ENCODE measurements around the gene ARRDC5.
"Not testable (repeated sequence)": the region's sequence is repeated elsewhere in the genome, so short reads cannot be mapped to it uniquely, and the experiment has no call there.

The ARRDC5 gene

GRCh38 chr19:4910594-4911281, 8.0 kb upstream of the ARRDC5 start:
- in situ Hi-C loops (cut with MboI; ENCODE audit: low sequenced_read_pairs), result no loop called here

- in situ Hi-C loops (cut with MboI; ENCODE audit: low sequenced_read_pairs), result no loop called here
Measured at GRCh38 chr19:4909897-4910593, 7.3 kb upstream of the ARRDC5 start.

GRCh38 chr19:4909156-4909896, 6.6 kb upstream of the ARRDC5 start, which contains the start of gene UHRF1:
UHRF1 (plus strand) TSS chr19:4909501; CDS start chr19:4910886, 1,385 bp downstream.
- in situ Hi-C loops (cut with MboI; ENCODE audit: low sequenced_read_pairs), result no loop called here

GRCh38 chr19:4908781-4909155, 6.1 kb upstream of the ARRDC5 start:
- in situ Hi-C loops (cut with MboI; ENCODE audit: low sequenced_read_pairs), result no loop called here

- in situ Hi-C loops (cut with MboI; ENCODE audit: low sequenced_read_pairs), result no loop called here
Measured at GRCh38 chr19:4908360-4908759, 5.7 kb upstream of the ARRDC5 start.

GRCh38 chr19:4906963-4907362, 4.3 kb upstream of the ARRDC5 start:
- in situ Hi-C loops (cut with MboI; ENCODE audit: low sequenced_read_pairs), result no loop called here

- in situ Hi-C loops (cut with MboI; ENCODE audit: low sequenced_read_pairs), result no loop called here
Measured at GRCh38 chr19:4904481-4904880, 1.8 kb upstream of the ARRDC5 start.

- in situ Hi-C loops (cut with MboI; ENCODE audit: low sequenced_read_pairs), result not testable (repeated sequence)
Measured at GRCh38 chr19:4900879-4901278, 1.8 kb downstream of the ARRDC5 start.

- in situ Hi-C loops (cut with MboI; ENCODE audit: low sequenced_read_pairs), result no loop called here
Measured at GRCh38 chr19:4897146-4897545, 5.5 kb downstream of the ARRDC5 start.

GRCh38 chr19:4896372-4896771, 6.3 kb downstream of the ARRDC5 start:
- in situ Hi-C loops (cut with MboI; ENCODE audit: low sequenced_read_pairs), result no loop called here

- in situ Hi-C loops (cut with MboI; ENCODE audit: low sequenced_read_pairs), result not testable (repeated sequence)
Measured at GRCh38 chr19:4892962-4893361, 9.7 kb downstream of the ARRDC5 start.

- in situ Hi-C loops (cut with MboI; ENCODE audit: low sequenced_read_pairs), result no loop called here
Measured at GRCh38 chr19:4891066-4891465, 11.6 kb downstream of the ARRDC5 start.

- in situ Hi-C loops (cut with MboI; ENCODE audit: low sequenced_read_pairs), result no loop called here
Measured at GRCh38 chr19:4889034-4889815, 13.5 kb downstream of the ARRDC5 start.

- in situ Hi-C loops (cut with MboI; ENCODE audit: low sequenced_read_pairs), result not testable (repeated sequence)
Measured at GRCh38 chr19:4887803-4888202, 14.9 kb downstream of the ARRDC5 start.

GRCh38 chr19:4884993-4885392, 17.7 kb downstream of the ARRDC5 start:
- in situ Hi-C loops (cut with MboI; ENCODE audit: low sequenced_read_pairs), result not testable (repeated sequence)

GRCh38 chr19:4882874-4883273, 19.8 kb downstream of the ARRDC5 start:
- in situ Hi-C loops (cut with MboI; ENCODE audit: low sequenced_read_pairs), result not testable (repeated sequence)

- in situ Hi-C loops (cut with MboI; ENCODE audit: low sequenced_read_pairs), result no loop called here
Measured at GRCh38 chr19:4879041-4879440, 23.7 kb downstream of the ARRDC5 start.

GRCh38 chr19:4878491-4878968, 24.2 kb downstream of the ARRDC5 start:
- in situ Hi-C loops (cut with MboI; ENCODE audit: low sequenced_read_pairs), result no loop called here

- in situ Hi-C loops (cut with MboI; ENCODE audit: low sequenced_read_pairs), result no loop called here
Measured at GRCh38 chr19:4877753-4878490, 24.8 kb downstream of the ARRDC5 start.

GRCh38 chr19:4873930-4874329, 28.8 kb downstream of the ARRDC5 start:
- in situ Hi-C loops (cut with MboI; ENCODE audit: low sequenced_read_pairs), result no loop called here
